ENCODE data around the gene VTI1A. TPM values are rescaled to one million over a fixed set of nuclear protein-coding genes. Genes with fewer than 3 reads are reported as not detected.

Gene VTI1A
- total and polyA plus RNA-seq, 2 experiments from 2014 or later: 20.4 to 39.8 TPM

DNA sequence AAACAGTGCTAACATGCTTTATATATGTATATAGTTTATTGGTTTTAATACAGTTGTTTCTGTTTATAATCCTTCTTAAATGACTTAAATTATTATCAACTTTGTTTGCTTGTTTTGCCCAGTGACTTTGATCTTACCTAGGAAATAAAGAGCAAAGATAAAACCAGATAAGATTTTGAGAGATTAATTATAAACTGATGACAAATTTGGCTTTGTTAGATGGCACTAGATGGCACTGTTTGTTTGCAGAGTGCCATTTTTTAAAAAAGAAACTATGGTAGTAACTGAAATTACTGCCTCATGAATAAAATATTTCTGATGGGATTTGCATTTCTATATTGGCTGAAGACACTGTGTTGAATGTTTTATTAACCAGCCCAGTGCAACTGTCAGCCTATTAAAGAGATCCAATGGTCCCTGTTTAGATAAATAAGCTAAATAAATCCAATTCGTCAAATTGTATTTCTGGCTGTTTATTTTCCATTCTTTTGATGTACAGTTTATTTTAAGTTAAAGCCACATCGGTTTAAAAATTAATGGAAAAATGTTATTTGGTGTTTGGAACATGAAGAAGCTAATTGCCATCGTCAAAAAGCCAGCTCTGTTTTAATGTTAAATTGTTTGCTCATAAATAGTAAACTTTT is 28.7 kb downstream of the VTI1A start:
- no peak overlapping the region for H3K4me2 ChIP-seq
- no peaks in the 10 kb centered on the region for H3K27me3 ChIP-seq
- peaks cover 14% of the 10 kb centered on the region for H3K79me2 ChIP-seq
- no peak for TF ChIP-seq EZH2 (IDR thresholded peaks at IDR 0.05; ENCODE audit: borderline replicate concordance)
- TF ChIP-seq, protein P1, sequence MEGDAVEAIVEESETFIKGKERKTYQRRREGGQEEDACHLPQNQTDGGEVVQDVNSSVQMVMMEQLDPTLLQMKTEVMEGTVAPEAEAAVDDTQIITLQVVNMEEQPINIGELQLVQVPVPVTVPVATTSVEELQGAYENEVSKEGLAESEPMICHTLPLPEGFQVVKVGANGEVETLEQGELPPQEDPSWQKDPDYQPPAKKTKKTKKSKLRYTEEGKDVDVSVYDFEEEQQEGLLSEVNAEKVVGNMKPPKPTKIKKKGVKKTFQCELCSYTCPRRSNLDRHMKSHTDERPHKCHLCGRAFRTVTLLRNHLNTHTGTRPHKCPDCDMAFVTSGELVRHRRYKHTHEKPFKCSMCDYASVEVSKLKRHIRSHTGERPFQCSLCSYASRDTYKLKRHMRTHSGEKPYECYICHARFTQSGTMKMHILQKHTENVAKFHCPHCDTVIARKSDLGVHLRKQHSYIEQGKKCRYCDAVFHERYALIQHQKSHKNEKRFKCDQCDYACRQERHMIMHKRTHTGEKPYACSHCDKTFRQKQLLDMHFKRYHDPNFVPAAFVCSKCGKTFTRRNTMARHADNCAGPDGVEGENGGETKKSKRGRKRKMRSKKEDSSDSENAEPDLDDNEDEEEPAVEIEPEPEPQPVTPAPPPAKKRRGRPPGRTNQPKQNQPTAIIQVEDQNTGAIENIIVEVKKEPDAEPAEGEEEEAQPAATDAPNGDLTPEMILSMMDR (IDR thresholded peaks at IDR 0.05; ENCODE audit: poor library complexity): peak; percentile 61
- no peaks in the 10 kb centered on the region for H4K20me1 ChIP-seq (ENCODE audit: insufficient read depth, poor library complexity, severe bottlenecking)
- H3K4me1 ChIP-seq (ENCODE audit: insufficient read depth): no peaks in the 10 kb centered on the region
- H3K36me3 ChIP-seq (replicated peaks; ENCODE audit: insufficient read depth, low read depth): no peaks in the 10 kb centered on the region
- H3K4me3 ChIP-seq: no peak overlapping the region
- 57% methylated on average over 3 of the region's 3 CpGs for WGBS (ENCODE audit: low lambda C conversion rate, missing lambda C conversion rate)
- H3K9me2 ChIP-seq (replicated peaks; ENCODE audit: insufficient read depth): no peaks in the 10 kb centered on the region
- DNase-seq (ENCODE audit: low spot score): no peak
- H2AFZ ChIP-seq: no peak overlapping the region
- no peaks in the 10 kb centered on the region for H3K9me3 ChIP-seq (ENCODE audit: low read depth)
- no peak overlapping the region for H3K27ac ChIP-seq

DNA sequence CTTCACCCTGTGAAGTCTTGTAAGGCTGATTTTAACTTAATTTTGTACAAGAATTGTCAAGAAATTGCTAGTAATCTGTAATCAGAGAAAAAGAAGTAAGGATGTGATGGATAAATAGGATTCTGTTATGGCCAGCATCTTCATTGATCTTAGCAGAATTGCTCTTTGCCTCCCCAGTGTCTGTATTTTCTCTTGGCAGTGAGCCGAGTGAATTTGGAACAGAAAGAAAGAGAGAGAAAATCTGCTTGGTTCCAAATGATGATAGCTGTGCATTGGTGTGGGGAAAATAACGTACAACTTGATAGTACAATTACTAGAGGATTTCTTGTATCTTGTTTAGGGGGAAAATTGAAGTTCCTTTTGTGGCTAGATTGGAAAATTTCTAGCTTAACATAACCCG is 34.6 kb downstream of the VTI1A start:
- H3K27ac ChIP-seq: no peak overlapping the region
- no peak overlapping the region for H3K4me3 ChIP-seq
- no peaks in the 10 kb centered on the region for H3K4me1 ChIP-seq (ENCODE audit: insufficient read depth)
- no peak for TF ChIP-seq EZH2 (IDR thresholded peaks at IDR 0.05; ENCODE audit: borderline replicate concordance)
- TF ChIP-seq EZH2phosphoT487 (IDR thresholded peaks at IDR 0.05; ENCODE audit: low read depth, severe bottlenecking, unreplicated experiment): no peak
- TF ChIP-seq, protein P1 (IDR thresholded peaks at IDR 0.05; ENCODE audit: poor library complexity): no peak
- no peaks in the 10 kb centered on the region for H4K20me1 ChIP-seq (ENCODE audit: insufficient read depth, poor library complexity, severe bottlenecking)
- no peaks in the 10 kb centered on the region for H3K36me3 ChIP-seq (replicated peaks; ENCODE audit: insufficient read depth, low read depth)
- H2AFZ ChIP-seq: no peak overlapping the region
- H3K79me2 ChIP-seq: peaks cover 7% of the 10 kb centered on the region
- H3K9me2 ChIP-seq (replicated peaks; ENCODE audit: insufficient read depth): no peaks in the 10 kb centered on the region
- no peak for DNase-seq (ENCODE audit: low spot score)
- no peaks in the 10 kb centered on the region for H3K27me3 ChIP-seq
- no peak overlapping the region for H3K4me2 ChIP-seq
- H3K9me3 ChIP-seq (ENCODE audit: low read depth): no peaks in the 10 kb centered on the region
- 92% methylated on average over 3 of the region's 3 CpGs for WGBS (ENCODE audit: low lambda C conversion rate, missing lambda C conversion rate)

DNA sequence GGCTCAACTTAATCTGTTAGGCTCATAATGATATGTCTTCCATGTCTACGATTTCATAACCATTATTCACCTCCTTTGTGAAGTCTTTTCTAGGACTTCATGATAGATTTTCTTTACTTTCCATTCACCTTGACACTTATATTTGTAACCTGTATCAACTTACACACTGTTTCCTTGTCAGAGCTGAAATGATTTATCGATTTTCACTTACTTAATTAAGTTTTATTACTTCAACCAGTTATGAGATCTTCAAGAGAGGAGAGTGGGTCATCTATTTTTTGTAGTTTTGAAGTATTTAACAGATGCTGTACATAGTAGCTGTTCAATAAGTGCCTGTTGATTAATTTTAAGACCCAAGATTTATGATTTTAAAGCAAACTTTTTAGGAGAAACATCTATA is 37.4 kb downstream of the VTI1A start:
- no peaks in the 10 kb centered on the region for H3K9me3 ChIP-seq (ENCODE audit: low read depth)

More for the DNA sequence above, 37.4 kb downstream of the VTI1A start:
- Histone ChIP-seq H2AFZ (no peak overlapping the region), H3K4me3 (no peak overlapping the region), H3K36me3 (replicated peaks; ENCODE audit: insufficient read depth, low read depth) (no peaks in the 10 kb centered on the region), H3K9me2 (replicated peaks; ENCODE audit: insufficient read depth) (no peaks in the 10 kb centered on the region), H3K27ac (no peak overlapping the region), H3K4me2 (no peak overlapping the region), H3K4me1 (ENCODE audit: insufficient read depth) (no peaks in the 10 kb centered on the region), H3K27me3 (no peaks in the 10 kb centered on the region), H4K20me1 (ENCODE audit: insufficient read depth, poor library complexity, severe bottlenecking) (no peaks in the 10 kb centered on the region), H3K79me2 (no peaks in the 10 kb centered on the region)
- no peak for DNase-seq (ENCODE audit: low spot score)
- WGBS (ENCODE audit: low lambda C conversion rate, missing lambda C conversion rate): 90% methylated on average over 2 of the region's 2 CpGs
- TF ChIP-seq EZH2 (IDR thresholded peaks at IDR 0.05; ENCODE audit: borderline replicate concordance): no peak
- TF ChIP-seq EZH2phosphoT487 (IDR thresholded peaks at IDR 0.05; ENCODE audit: low read depth, severe bottlenecking, unreplicated experiment): no peak
- TF ChIP-seq, protein P1 (IDR thresholded peaks at IDR 0.05; ENCODE audit: poor library complexity): no peak
